IPS-15b (cell line): ENCODE data around the gene AOPEP.

Source experiments
- H3K27me3 ChIP-seq: one replicate; pipeline ENCODE4 v1.6.1; 2013; ENCODE audit warnings: low read length; ENCODE audit not compliant: control insufficient read depth, insufficient read depth
- H3K36me3 ChIP-seq: one replicate; pipeline ENCODE4 v1.6.1; 2013; ENCODE audit warnings: low read length; ENCODE audit not compliant: control insufficient read depth, insufficient read depth
- H3K4me1 ChIP-seq: one replicate; pipeline ENCODE4 v1.6.1; 2013; ENCODE audit warnings: mild to moderate bottlenecking, low read length; ENCODE audit not compliant: control insufficient read depth, insufficient read depth
- H3K4me3 ChIP-seq: one replicate; pipeline ENCODE4 v1.5.1; 2013; ENCODE audit warnings: low read depth, low read length
- H3K9ac ChIP-seq: one replicate; pipeline ENCODE4 v1.6.1; 2013; ENCODE audit warnings: low read depth, mild to moderate bottlenecking, low read length
- H3K9me3 ChIP-seq: one replicate; pipeline ENCODE4 v1.6.1; 2013; ENCODE audit warnings: mild to moderate bottlenecking, low read length; ENCODE audit not compliant: control insufficient read depth, insufficient read depth

Gene AOPEP, protein sequence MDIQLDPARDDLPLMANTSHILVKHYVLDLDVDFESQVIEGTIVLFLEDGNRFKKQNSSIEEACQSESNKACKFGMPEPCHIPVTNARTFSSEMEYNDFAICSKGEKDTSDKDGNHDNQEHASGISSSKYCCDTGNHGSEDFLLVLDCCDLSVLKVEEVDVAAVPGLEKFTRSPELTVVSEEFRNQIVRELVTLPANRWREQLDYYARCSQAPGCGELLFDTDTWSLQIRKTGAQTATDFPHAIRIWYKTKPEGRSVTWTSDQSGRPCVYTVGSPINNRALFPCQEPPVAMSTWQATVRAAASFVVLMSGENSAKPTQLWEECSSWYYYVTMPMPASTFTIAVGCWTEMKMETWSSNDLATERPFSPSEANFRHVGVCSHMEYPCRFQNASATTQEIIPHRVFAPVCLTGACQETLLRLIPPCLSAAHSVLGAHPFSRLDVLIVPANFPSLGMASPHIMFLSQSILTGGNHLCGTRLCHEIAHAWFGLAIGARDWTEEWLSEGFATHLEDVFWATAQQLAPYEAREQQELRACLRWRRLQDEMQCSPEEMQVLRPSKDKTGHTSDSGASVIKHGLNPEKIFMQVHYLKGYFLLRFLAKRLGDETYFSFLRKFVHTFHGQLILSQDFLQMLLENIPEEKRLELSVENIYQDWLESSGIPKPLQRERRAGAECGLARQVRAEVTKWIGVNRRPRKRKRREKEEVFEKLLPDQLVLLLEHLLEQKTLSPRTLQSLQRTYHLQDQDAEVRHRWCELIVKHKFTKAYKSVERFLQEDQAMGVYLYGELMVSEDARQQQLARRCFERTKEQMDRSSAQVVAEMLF

DNA sequence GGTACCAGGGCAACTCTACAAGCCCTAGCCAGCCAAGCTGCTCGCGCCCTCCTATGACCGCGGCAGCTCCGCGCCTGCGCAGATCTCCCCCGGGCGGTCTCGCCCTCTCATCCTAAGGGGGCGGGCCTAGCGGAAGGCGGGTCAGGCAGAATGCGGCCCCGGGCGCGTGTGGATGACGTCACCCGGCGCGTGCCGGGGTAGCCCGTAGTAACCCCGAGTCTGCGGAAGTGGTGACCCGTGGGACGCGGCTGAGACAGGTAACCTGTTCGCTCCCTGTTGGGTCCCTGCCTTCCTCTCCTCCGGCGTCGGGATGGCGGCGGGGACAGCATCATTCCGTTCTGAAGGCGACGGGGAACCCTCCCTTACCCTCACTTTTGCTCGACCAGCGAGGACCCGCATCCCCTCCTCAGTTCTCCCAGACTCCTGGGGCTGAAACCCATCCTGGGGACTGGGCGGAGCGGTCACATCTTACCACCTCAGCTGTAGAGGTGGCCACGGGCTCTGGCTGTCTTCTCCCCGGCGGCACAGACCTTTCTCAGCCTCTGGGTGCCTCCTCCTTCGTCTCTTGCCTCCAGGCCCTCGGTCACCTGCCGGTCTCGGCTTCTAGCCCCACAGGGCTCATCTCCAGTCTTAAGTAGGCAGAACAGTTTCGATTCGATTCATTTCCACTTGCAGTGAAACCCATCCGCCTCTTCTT lies at the start of gene AOPEP:
Gene AOPEP (plus strand): TSS at position 205 of the 697 bp plus-strand sequence. CDS start 33,085 bp downstream, outside the sequence.
- Histone ChIP-seq H3K4me1 (no peaks in the 10 kb centered on the region), H3K36me3 (no peaks in the 10 kb centered on the region), H3K9ac (peak within 1 kb of the TSS; percentile 57), H3K4me3 (peak within 1 kb of the TSS; percentile 89), H3K9me3 (no peaks in the 10 kb centered on the region), H3K27me3 (no peaks in the 10 kb centered on the region)

DNA sequence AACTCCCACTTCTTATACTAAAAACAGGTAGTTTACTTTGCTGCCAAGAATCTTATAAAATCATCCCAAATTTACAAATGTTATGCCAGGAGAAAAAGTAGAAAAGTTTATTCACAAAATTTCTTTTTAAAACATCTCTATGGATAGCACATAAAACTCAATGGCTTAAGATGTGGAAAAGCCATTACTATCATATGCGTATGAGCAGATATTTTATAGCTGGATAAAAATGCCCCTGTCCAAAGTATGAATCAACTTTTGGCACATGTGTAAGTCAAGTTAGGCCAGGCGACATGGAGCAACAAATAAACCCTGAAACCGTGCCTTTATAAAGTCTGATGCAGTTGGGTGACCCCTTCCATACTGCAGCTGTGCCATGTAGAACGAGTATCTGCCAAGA lies 48.6 kb upstream of the AOPEP start:
- Histone ChIP-seq H3K36me3 (no peaks in the 10 kb centered on the region), H3K27me3 (no peaks in the 10 kb centered on the region), H3K4me1 (no peaks in the 10 kb centered on the region), H3K4me3 (no peak overlapping the region), H3K9me3 (no peaks in the 10 kb centered on the region), H3K9ac (no peak overlapping the region)

DNA sequence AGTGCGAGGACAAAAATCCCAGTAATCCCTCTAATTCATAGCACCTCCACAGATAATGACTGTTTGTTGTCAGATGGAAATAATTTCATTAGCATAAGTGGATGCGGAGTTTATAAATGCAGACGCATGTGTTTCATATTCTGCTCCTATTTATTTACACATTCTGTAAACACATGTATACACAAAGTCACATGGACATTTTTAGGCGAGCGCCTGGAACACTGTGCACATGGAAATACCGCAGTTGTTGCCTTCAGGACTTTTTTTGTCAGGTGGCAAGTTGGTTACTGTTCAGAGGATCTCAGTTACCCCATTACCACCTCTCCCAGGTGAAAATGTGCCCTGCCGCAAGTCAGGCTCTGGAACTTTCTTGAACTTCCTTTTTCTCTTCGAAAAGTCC lies 46.9 kb upstream of the AOPEP start:
- H3K4me3 ChIP-seq: no peak overlapping the region
- H3K27me3 ChIP-seq: no peaks in the 10 kb centered on the region
- H3K4me1 ChIP-seq: no peaks in the 10 kb centered on the region
- no peaks in the 10 kb centered on the region for H3K36me3 ChIP-seq
- no peak overlapping the region for H3K9ac ChIP-seq
- no peaks in the 10 kb centered on the region for H3K9me3 ChIP-seq

DNA sequence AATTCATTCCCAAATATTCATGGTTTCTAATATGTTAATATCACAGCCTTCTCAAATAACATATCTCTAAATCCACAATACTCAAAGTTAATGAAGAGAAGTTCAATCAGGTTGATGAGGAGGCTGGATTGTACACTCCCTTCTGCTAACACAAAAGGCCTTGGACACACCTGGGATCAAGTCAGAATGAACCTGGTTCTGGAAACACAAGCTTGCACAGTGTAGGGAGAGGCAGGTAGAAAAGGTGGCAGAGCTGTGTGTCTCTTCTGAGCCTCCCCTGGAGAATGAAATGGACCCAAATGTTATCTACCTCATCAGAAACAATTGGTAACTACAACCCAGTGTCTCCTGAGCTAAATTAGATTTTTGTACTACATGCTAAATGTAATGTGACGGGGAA lies 46.5 kb upstream of the AOPEP start:
- Histone ChIP-seq H3K9me3 (no peaks in the 10 kb centered on the region), H3K4me1 (no peaks in the 10 kb centered on the region), H3K9ac (no peak overlapping the region), H3K4me3 (no peak overlapping the region), H3K27me3 (no peaks in the 10 kb centered on the region), H3K36me3 (no peaks in the 10 kb centered on the region)

DNA sequence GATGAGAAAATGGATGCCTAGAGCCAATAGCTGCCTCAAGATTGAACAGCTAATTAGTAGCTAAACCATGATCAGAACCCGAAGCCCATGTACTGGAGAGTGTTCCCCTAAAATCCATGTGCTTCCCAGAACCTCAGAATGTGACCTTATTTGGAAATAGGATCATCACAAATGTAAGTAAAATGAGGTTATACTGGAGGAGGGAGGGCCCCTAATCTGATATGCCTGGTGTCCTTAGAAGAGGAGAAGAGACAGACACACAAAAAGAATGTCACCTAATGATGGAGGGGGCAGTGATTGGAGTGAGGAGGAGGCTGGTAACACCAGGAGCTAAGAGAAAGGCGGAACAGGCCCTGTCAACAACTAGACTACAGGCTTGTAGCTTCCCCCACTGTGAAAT lies 45.9 kb upstream of the AOPEP start:
- Histone ChIP-seq H3K36me3 (no peaks in the 10 kb centered on the region), H3K4me3 (no peak overlapping the region), H3K9ac (no peak overlapping the region), H3K4me1 (no peaks in the 10 kb centered on the region), H3K9me3 (no peaks in the 10 kb centered on the region), H3K27me3 (no peaks in the 10 kb centered on the region)

DNA sequence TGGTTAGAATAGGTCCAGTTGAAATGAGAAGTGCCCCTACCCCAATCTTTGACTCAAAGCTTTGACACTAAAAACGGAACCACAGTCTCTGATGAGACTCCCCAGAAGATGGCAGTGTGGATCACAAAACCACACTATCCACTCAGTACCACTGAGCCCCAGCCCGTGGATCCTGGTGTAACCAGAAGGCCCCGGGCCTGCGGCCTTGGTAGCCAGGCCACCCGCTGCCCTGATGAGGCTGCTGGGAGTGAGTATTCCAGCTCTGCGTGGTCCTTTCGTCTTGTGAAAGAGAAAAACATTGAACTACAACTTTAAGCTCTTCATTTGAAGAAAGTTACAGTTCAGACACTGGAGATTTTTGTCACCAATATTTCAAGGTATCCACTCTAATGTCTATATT lies 45.0 kb upstream of the AOPEP start:
- Histone ChIP-seq H3K9me3 (no peaks in the 10 kb centered on the region), H3K36me3 (no peaks in the 10 kb centered on the region), H3K9ac (no peak overlapping the region), H3K4me3 (no peak overlapping the region), H3K4me1 (no peaks in the 10 kb centered on the region), H3K27me3 (no peaks in the 10 kb centered on the region)

DNA sequence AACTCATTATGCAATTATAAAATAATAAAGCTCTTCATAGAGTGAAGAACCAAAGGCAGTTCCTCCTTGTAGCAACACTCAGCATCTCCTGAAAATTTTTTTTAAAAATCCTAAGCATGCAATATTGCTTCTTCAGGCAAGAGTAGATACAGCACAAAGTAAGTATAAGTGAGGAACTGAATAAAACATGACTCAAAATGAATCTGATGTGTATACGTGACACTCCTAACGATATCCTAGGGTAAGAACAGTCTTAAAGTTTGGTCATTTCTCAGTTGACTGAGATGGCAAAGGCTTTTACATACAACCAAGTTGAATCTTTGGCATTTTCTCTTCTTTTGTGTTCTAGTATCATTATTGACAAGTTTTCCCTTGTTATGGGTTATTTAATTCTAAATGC lies 41.1 kb upstream of the AOPEP start:
- Histone ChIP-seq H3K9ac (no peak overlapping the region), H3K4me3 (no peak overlapping the region), H3K9me3 (no peaks in the 10 kb centered on the region), H3K27me3 (no peaks in the 10 kb centered on the region), H3K4me1 (no peaks in the 10 kb centered on the region), H3K36me3 (no peaks in the 10 kb centered on the region)

DNA sequence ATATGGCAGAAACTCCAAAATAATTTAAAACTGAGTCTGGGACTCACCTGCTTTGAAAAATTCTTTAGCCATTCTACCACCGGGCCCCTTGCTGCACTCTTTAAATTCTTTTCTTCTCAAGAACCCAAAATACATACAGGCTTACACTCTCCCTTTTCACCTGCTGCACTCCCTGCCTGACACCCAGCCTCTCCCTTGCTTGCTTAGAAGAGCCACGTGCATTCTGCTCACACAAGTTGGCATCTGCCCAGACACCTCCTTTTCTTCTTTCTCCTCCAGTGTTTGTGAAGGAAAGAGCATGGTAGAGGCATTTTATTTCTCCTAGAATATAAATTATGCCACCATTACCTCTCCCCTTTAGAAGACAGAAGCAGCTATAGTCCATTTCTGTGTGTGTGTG lies 39.0 kb upstream of the AOPEP start:
- Histone ChIP-seq H3K4me3 (no peak overlapping the region), H3K9ac (no peak overlapping the region), H3K27me3 (no peaks in the 10 kb centered on the region), H3K36me3 (no peaks in the 10 kb centered on the region), H3K4me1 (no peaks in the 10 kb centered on the region), H3K9me3 (no peaks in the 10 kb centered on the region)

DNA sequence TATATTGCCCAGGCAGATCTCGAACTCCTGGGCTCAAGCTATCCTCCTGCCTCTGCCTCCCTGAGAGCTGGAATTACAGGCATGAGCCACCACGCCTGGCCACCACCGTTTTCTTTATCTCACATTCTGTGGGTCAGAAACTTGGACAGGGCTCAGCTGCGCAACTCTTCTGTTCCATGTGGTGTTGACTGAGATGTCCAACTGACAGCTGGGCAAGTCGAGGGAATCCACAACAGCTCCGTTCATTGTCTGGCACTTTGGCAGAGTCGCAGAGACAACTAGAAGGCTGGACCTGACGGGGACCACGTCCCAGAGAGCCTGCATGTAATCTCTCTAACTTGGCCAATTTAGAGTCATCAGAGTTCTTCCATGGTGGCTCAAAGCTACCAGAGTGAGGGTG lies 36.2 kb upstream of the AOPEP start:
- no peaks in the 10 kb centered on the region for H3K36me3 ChIP-seq
- no peak overlapping the region for H3K4me3 ChIP-seq
- no peaks in the 10 kb centered on the region for H3K9me3 ChIP-seq
- H3K9ac ChIP-seq: no peak overlapping the region
- H3K27me3 ChIP-seq: no peaks in the 10 kb centered on the region
- H3K4me1 ChIP-seq: no peaks in the 10 kb centered on the region

DNA sequence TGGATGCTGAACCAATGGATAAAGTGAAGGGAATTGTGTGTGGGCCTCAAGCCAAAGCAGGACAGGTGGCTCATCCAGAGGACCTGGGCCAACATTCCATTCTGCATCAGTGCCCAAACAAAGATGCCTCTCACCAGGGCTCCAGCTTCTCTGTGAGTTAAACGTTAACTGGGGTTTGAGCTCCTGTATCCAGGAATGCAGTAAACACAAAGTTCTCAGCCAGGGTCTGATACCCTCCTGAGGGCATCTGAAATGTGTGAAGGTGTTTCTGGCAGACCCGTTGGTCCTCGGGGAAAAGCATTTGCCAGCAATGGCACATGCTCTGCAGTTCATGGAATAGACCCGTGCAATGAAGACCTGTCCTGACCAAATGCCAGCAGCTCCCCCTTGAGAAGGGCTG lies 33.9 kb upstream of the AOPEP start:
- H3K4me1 ChIP-seq: no peaks in the 10 kb centered on the region
- H3K9me3 ChIP-seq: no peaks in the 10 kb centered on the region
- no peak overlapping the region for H3K9ac ChIP-seq
- H3K27me3 ChIP-seq: no peaks in the 10 kb centered on the region
- H3K36me3 ChIP-seq: no peaks in the 10 kb centered on the region
- no peak overlapping the region for H3K4me3 ChIP-seq

DNA sequence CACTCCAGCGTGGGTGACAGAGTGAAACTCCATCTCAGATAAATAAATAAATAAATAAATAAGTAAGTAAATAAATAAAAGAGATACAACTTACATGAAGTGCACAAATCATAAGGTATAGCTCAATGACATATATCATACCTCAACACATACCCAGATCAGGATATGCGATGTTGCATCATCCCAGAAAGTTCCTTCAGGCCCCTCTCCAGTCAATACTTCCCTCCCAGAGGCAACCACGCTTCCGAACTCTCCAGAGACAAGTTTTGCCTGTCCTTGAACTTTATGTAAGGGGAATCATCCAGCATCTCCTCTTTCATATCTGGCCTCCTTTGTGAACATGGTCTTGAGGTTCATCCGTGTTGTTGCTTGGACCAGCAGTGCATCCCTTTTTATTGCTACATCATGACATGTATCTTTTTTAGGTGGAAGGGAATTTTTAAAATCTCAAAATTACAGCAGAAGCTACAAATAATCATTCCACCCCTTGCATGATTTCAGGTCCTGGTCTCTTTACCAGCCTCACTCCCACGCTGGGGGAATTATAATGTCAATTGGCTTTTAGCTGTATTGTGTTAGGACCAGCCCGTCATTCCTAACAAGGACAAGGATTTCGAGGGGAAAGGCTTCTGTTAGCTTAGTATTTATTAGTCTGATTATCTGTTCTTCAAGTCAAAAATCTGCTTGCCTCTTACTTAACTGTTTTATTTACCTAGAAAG lies 32.9 kb upstream of the AOPEP start:
- Histone ChIP-seq H3K9me3 (no peaks in the 10 kb centered on the region), H3K36me3 (no peaks in the 10 kb centered on the region), H3K4me3 (no peak overlapping the region), H3K27me3 (no peaks in the 10 kb centered on the region), H3K4me1 (no peaks in the 10 kb centered on the region), H3K9ac (no peak overlapping the region)
